WTC11 (cell line): ENCODE data around the gene LIPM. TPM values are rescaled to one million over a fixed set of nuclear protein-coding genes. Genes with fewer than 3 reads are reported as not detected.

ENCODE experiments used
- ATAC-seq: fragments of 200-7000 bp; cut with Tn5 transposase; 2 replicates; pipeline ENCODE4 v1.10.0; 2021; ENCODE audit warnings: mild to moderate bottlenecking, moderate library complexity
- CTCF ChIA-PET: fragments of 300-600 bp; sonication (Branson Sonifier 250); formaldehyde crosslinking; loops from one replicate; lab custom pipeline; 2021; ENCODE audit warnings: antibody characterized with exemption; lab: Charles Lee
- POLR2A ChIA-PET: fragments of 350-600 bp; sonication (Branson Sonifier 250); formaldehyde crosslinking; loops from one replicate; lab custom pipeline; 2021; ENCODE audit warnings: antibody characterized with exemption; lab: Charles Lee
- DNase-seq: peaks from one replicate; pipeline ENCODE4 v3.0.0; 2021; ENCODE audit warnings: low spot score
- H3K27ac Mint-ChIP-seq: 2 replicates; pipeline ENCODE4 v1.8.0; 2021; ENCODE audit warnings: mixed read lengths
- H3K27me3 Mint-ChIP-seq: 2 replicates; pipeline ENCODE4 v1.8.0; 2021; ENCODE audit warnings: low read depth, mild to moderate bottlenecking, moderate library complexity, mixed read lengths
- H3K36me3 Mint-ChIP-seq: 2 replicates; pipeline ENCODE4 v1.8.0; 2021; ENCODE audit warnings: mixed read lengths
- H3K4me1 Mint-ChIP-seq: 2 replicates; pipeline ENCODE4 v1.8.0; 2022; ENCODE audit warnings: mixed read lengths
- H3K4me3 Mint-ChIP-seq: 2 replicates; pipeline ENCODE4 v1.8.0; 2021; ENCODE audit warnings: mild to moderate bottlenecking, moderate library complexity, mixed read lengths
- H3K9me3 Mint-ChIP-seq: 2 replicates; pipeline ENCODE4 v1.8.0; 2021; ENCODE audit warnings: mixed read lengths
- E2F1 ChIP-seq: sonication (generic); formaldehyde crosslinking; IDR thresholded peaks from 2 replicates; pipeline ENCODE4 v1.8.0; 2022; ENCODE audit warnings: mild to moderate bottlenecking, missing genetic modification reagents
- EMX1 ChIP-seq: fragments of 250-450 bp; sonication (Bioruptor Pico); IDR thresholded peaks from 2 replicates; pipeline ENCODE4 v1.8.0; 2021; ENCODE audit warnings: mild to moderate bottlenecking
- HMGXB4 ChIP-seq: sonication (generic); formaldehyde crosslinking; IDR thresholded peaks from 2 replicates; pipeline ENCODE4 v1.8.1; 2023; ENCODE audit warnings: mild to moderate bottlenecking, moderate library complexity, missing genetic modification reagents
- IRF1 ChIP-seq: sonication (generic); formaldehyde crosslinking; IDR thresholded peaks from 2 replicates; pipeline ENCODE4 v1.8.0; 2023; ENCODE audit warnings: missing genetic modification reagents
- JUN ChIP-seq: sonication (generic); formaldehyde crosslinking; IDR thresholded peaks from 2 replicates; pipeline ENCODE4 v1.8.0; 2023; ENCODE audit warnings: mild to moderate bottlenecking, missing genetic modification reagents
- MAX ChIP-seq: sonication (generic); formaldehyde crosslinking; IDR thresholded peaks from 2 replicates; pipeline ENCODE4 v1.8.0; 2022; ENCODE audit warnings: mild to moderate bottlenecking, missing genetic modification reagents
- MXD4 ChIP-seq: fragments of 250-450 bp; sonication (Bioruptor Pico); IDR thresholded peaks from 2 replicates; pipeline ENCODE4 v1.8.0; 2021; ENCODE audit warnings: mild to moderate bottlenecking, moderate library complexity, borderline replicate concordance
- NFYB ChIP-seq: sonication (generic); formaldehyde crosslinking; conservative IDR thresholded peaks from 2 replicates; pipeline ENCODE4 v1.8.0; 2022; ENCODE audit warnings: low read depth, missing genetic modification reagents
- NR1H2 ChIP-seq: sonication (generic); formaldehyde crosslinking; IDR thresholded peaks from 2 replicates; pipeline ENCODE4 v1.9.0; 2021; ENCODE audit warnings: mild to moderate bottlenecking, moderate library complexity, missing genetic modification reagents
- PRDM15 ChIP-seq: sonication (generic); formaldehyde crosslinking; IDR thresholded peaks from 2 replicates; pipeline ENCODE4 v1.8.0; 2022; ENCODE audit warnings: missing genetic modification reagents
- SMAD3 ChIP-seq: sonication (generic); formaldehyde crosslinking; IDR thresholded peaks from 2 replicates; pipeline ENCODE4 v1.8.0; 2022; ENCODE audit warnings: missing genetic modification reagents, mild to moderate bottlenecking, borderline replicate concordance
- SOX15 ChIP-seq: fragments of 250-450 bp; sonication (Bioruptor Pico); IDR thresholded peaks from 2 replicates; pipeline ENCODE4 v1.9.0; 2021; ENCODE audit warnings: mild to moderate bottlenecking
- STAT6 ChIP-seq: sonication (generic); formaldehyde crosslinking; conservative IDR thresholded peaks from 2 replicates; pipeline ENCODE4 v1.8.1; 2023; ENCODE audit warnings: mild to moderate bottlenecking, low read depth, missing genetic modification reagents, moderate library complexity
- TEAD1 ChIP-seq: sonication (generic); formaldehyde crosslinking; IDR thresholded peaks from 2 replicates; pipeline ENCODE4 v1.8.0; 2022; ENCODE audit warnings: mild to moderate bottlenecking, missing genetic modification reagents
- TEAD4 ChIP-seq: sonication (generic); formaldehyde crosslinking; IDR thresholded peaks from 2 replicates; pipeline ENCODE4 v1.8.0; 2022; ENCODE audit warnings: mild to moderate bottlenecking, missing genetic modification reagents
- TP53 ChIP-seq: sonication (generic); formaldehyde crosslinking; IDR thresholded peaks from 2 replicates; pipeline ENCODE4 v1.8.1; 2023; ENCODE audit warnings: mild to moderate bottlenecking, missing genetic modification reagents
- ZNF232 ChIP-seq: sonication (generic); formaldehyde crosslinking; IDR thresholded peaks from 2 replicates; pipeline ENCODE4 v1.8.0; 2022; ENCODE audit warnings: mild to moderate bottlenecking, missing genetic modification reagents
- ZNF396 ChIP-seq: fragments of 250-450 bp; sonication (Bioruptor Pico); IDR thresholded peaks from 2 replicates; pipeline ENCODE4 v1.8.0; 2021; ENCODE audit warnings: mild to moderate bottlenecking, moderate library complexity, borderline replicate concordance
- total RNA-seq: library from RNA; stranded (reverse); gene quantifications from 3 replicates; pipeline ENCODE4 v1.2.3, GENCODE V29; 2021

LIPM gene
- total RNA-seq, 1 experiment from 2014 or later = not detected

GRCh38 chr10:88794731-88795130 is 7.8 kb upstream of the LIPM start:
- H3K9me3 Mint-ChIP-seq = no peaks in the 10 kb centered on the region
- CTCF ChIA-PET = interaction anchor here (1.0 to 3.4 kb wide), 2 partner anchors 66 to 68 kb away, joined by 4 to 18 read pairs; no protein-coding TSS in a partner anchor
- 0 out of 2 replicates have a peak, but pooled peaks cover 2% of the 10 kb centered on the region for H3K4me1 Mint-ChIP-seq
- no peak overlapping the region for H3K27ac Mint-ChIP-seq
- POLR2A ChIA-PET = no interaction called here
- no peak for TF ChIP-seq TEAD4
- no peak for TF ChIP-seq PRDM15 (CRISPR knock-in tag)
- TF ChIP-seq ZNF396 (CRISPR knock-in tag) = no peak
- TF ChIP-seq TEAD1 (CRISPR knock-in tag) = no peak
- no peak for TF ChIP-seq NR1H2 (CRISPR knock-in tag)
- TF ChIP-seq JUN = no peak
- no peak for TF ChIP-seq MAX (CRISPR knock-in tag)
- no peak for TF ChIP-seq TP53 (CRISPR knock-in tag)
- TF ChIP-seq STAT6 (CRISPR knock-in tag) = no peak
- no peak for TF ChIP-seq SOX15 (CRISPR knock-in tag)
- no peak for TF ChIP-seq SMAD3 (CRISPR knock-in tag)
- no peak for TF ChIP-seq IRF1 (CRISPR knock-in tag)
- no peak for TF ChIP-seq NFYB (CRISPR knock-in tag)
- no peak for TF ChIP-seq MXD4 (CRISPR knock-in tag)
- TF ChIP-seq ZNF232 (CRISPR knock-in tag) = no peak
- TF ChIP-seq EMX1 (CRISPR knock-in tag) = no peak
- no peak for TF ChIP-seq E2F1 (CRISPR knock-in tag)
- no peak for TF ChIP-seq HMGXB4 (CRISPR knock-in tag)
- H3K27me3 Mint-ChIP-seq = peaks cover 5% of the 10 kb centered on the region; the same call in 1 of the 2 replicates
- no peak overlapping the region for H3K4me3 Mint-ChIP-seq
- H3K36me3 Mint-ChIP-seq = no peaks in the 10 kb centered on the region
- no peak for DNase-seq
- ATAC-seq = no peak
